ENCODE data around the gene EP400. TPM values are rescaled to one million over a fixed set of nuclear protein-coding genes. Genes with fewer than 3 reads are reported as not detected.

EP400 gene
- total and polyA plus RNA-seq, 2 of the 13 experiments (the other 11 are each of a cell fraction or from before 2014, with no cell fraction given): 4.9 to 5.0 TPM

GRCh38 chr12:131947482-131948027 is 2.2 kb upstream of the EP400 start:
- no peak for ATAC-seq
- H3K36me3 ChIP-seq (replicated peaks in 1 of 2; ENCODE audit: control insufficient read depth in 1 of 2, insufficient read depth in 2 of 2, low read length in 2 of 2): peaks cover 1 to 14% of the 10 kb centered on the region in 2 experiments; a peak in 2 of 5 replicates
- no peak overlapping the region for H3K4me3 ChIP-seq (replicated peaks in 1 of 3; ENCODE audit: insufficient read depth in 1 of 3, low read depth in 2 of 3, low read length in 3 of 3)
- H3K4me2 ChIP-seq (ENCODE audit: low read depth, low read length): no peak overlapping the region; the same call in 1 of the 2 replicates
- intact Hi-C loops (cut with micrococcal nuclease; ENCODE audit: unreplicated experiment): no loop called here
- no TSS peak for BruUV-seq (replicated peaks)
- CTCF ChIA-PET (ENCODE audit: low intra/inter-chr PET ratio, low total read pairs): no interaction called here
- POLR2A ChIA-PET: no interaction called here
- H4K20me1 ChIP-seq (ENCODE audit: insufficient read depth, low read length): no peaks in the 10 kb centered on the region
- H3K79me2 ChIP-seq (ENCODE audit: insufficient read depth, low read length): peaks cover 17% of the 10 kb centered on the region
- TF ChIP-seq PHF20 (CRISPR knock-in tag; IDR thresholded peaks at IDR 0.05) (no peak), RNF219 (CRISPR knock-in tag; IDR thresholded peaks at IDR 0.05) (no peak), ZNF484 (CRISPR knock-in tag; IDR thresholded peaks at IDR 0.05; ENCODE audit: borderline replicate concordance, low read depth) (no peak), NFYB (CRISPR knock-in tag; IDR thresholded peaks at IDR 0.05) (no peak), MNT (IDR thresholded peaks at IDR 0.05) (no peak), ZNF263 (CRISPR knock-in tag; IDR thresholded peaks at IDR 0.05) (no peak), KDM2A (CRISPR knock-in tag; IDR thresholded peaks at IDR 0.05; ENCODE audit: borderline replicate concordance, low read depth) (no peak), SIN3B (IDR thresholded peaks at IDR 0.05; ENCODE audit: low read length) (no peak), ZNF556 (CRISPR knock-in tag; IDR thresholded peaks at IDR 0.05; ENCODE audit: borderline replicate concordance) (no peak), ZC3H13 (CRISPR knock-in tag; IDR thresholded peaks at IDR 0.05) (no peak), JUND (CRISPR knock-in tag; IDR thresholded peaks at IDR 0.05) (no peak), ZNF7 (CRISPR knock-in tag; IDR thresholded peaks at IDR 0.05) (no peak), ZSCAN9 (CRISPR knock-in tag; IDR thresholded peaks at IDR 0.05; ENCODE audit: borderline replicate concordance) (no peak), ZNF616 (CRISPR knock-in tag; IDR thresholded peaks at IDR 0.05; ENCODE audit: low read depth) (no peak), MEIS2 (CRISPR knock-in tag; IDR thresholded peaks at IDR 0.05) (no peak)
- TF ChIP-seq, protein P1, sequence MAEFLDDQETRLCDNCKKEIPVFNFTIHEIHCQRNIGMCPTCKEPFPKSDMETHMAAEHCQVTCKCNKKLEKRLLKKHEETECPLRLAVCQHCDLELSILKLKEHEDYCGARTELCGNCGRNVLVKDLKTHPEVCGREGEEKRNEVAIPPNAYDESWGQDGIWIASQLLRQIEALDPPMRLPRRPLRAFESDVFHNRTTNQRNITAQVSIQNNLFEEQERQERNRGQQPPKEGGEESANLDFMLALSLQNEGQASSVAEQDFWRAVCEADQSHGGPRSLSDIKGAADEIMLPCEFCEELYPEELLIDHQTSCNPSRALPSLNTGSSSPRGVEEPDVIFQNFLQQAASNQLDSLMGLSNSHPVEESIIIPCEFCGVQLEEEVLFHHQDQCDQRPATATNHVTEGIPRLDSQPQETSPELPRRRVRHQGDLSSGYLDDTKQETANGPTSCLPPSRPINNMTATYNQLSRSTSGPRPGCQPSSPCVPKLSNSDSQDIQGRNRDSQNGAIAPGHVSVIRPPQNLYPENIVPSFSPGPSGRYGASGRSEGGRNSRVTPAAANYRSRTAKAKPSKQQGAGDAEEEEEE (CRISPR knock-in tag; IDR thresholded peaks at IDR 0.05; ENCODE audit: borderline replicate concordance): no peak
- in situ Hi-C loops (cut with HindIII; ENCODE audit: extremely low pct_ligation_motif_present, low pct_unique_long_range_greater_than_20kb): no loop called here
- 0 out of 2 replicates have a peak overlapping the region, but pooled peaks have one; percentile 7 for H3K9ac ChIP-seq (ENCODE audit: insufficient read depth, low read depth, low read length)
- peaks cover 27% of the 10 kb centered on the region; the same call in 1 of the 2 replicates for H3K4me1 ChIP-seq (ENCODE audit: insufficient read depth, low read length)
- no peak overlapping the region for H2AFZ ChIP-seq (ENCODE audit: low read length)
- no peak overlapping the region for H3K27ac ChIP-seq (ENCODE audit: extremely low read length, insufficient read depth, low read length)
- WGBS (ENCODE audit: low lambda C conversion rate): 60% methylated on average over 8 of the region's 8 CpGs
- H3K9me3 ChIP-seq (ENCODE audit: low read length): no peaks in the 10 kb centered on the region
- FAIRE-seq: no peak
- DNase-seq (ENCODE audit: low spot score): no peak
- no peaks in the 10 kb centered on the region; a peak in 1 of 5 replicates for H3K27me3 ChIP-seq (ENCODE audit: control insufficient read depth in 1 of 2, insufficient read depth in 2 of 2, low read length in 2 of 2)
